HL-60 (cell line): ENCODE data around the gene ZAR1.

ENCODE experiments used
- DNase-seq, 2 experiments: peaks; one replicate each; pipeline ENCODE4 v3.0.0-alpha.2; 2010 to 2020; ENCODE audit warnings: low read depth in 1 of 2, low spot score in 1 of 2
- H3K27ac ChIP-seq: fragments of 250-450 bp; sonication (Bioruptor Pico); replicated peaks from 2 replicates; pipeline ENCODE4 v1.5.1; 2020; ENCODE audit warnings: mild to moderate bottlenecking, moderate library complexity
- H3K27me3 ChIP-seq: fragments of 250-450 bp; sonication (Bioruptor Pico); 2 replicates; pipeline ENCODE4 v1.5.1; 2021; ENCODE audit warnings: mild to moderate bottlenecking, moderate library complexity; ENCODE audit not compliant: insufficient read depth, poor library complexity, severe bottlenecking
- H3K4me3 ChIP-seq: replicated peaks from 2 replicates; pipeline ENCODE4 v1.5.1; 2011; ENCODE audit warnings: mild to moderate bottlenecking, control low read depth, low read length; ENCODE audit not compliant: insufficient read depth
- GABPA ChIP-seq: IDR thresholded peaks from 2 replicates; pipeline ENCODE4 v1.6.1; 2012; ENCODE audit warnings: low read depth
- POLR2AphosphoS5 ChIP-seq: IDR thresholded peaks from 2 replicates; pipeline ENCODE4 v1.6.1; 2012; ENCODE audit warnings: low read depth
- SPI1 ChIP-seq: IDR thresholded peaks from 2 replicates; pipeline ENCODE4 v1.6.1; 2012; ENCODE audit warnings: low read depth, mild to moderate bottlenecking, borderline replicate concordance
- TF ChIP-seq, protein P1 (sequence below): IDR thresholded peaks from one replicate; pipeline ENCODE4 v1.5.1; 2011; ENCODE audit warnings: low read length, control low read depth, inconsistent platforms; ENCODE audit not compliant: insufficient read depth
- TF ChIP-seq, protein P2 (sequence below): IDR thresholded peaks from 2 replicates; pipeline ENCODE4 v1.6.1; 2012; ENCODE audit warnings: low read depth; ENCODE audit not compliant: insufficient replicate concordance

ZAR1 gene

DNA sequence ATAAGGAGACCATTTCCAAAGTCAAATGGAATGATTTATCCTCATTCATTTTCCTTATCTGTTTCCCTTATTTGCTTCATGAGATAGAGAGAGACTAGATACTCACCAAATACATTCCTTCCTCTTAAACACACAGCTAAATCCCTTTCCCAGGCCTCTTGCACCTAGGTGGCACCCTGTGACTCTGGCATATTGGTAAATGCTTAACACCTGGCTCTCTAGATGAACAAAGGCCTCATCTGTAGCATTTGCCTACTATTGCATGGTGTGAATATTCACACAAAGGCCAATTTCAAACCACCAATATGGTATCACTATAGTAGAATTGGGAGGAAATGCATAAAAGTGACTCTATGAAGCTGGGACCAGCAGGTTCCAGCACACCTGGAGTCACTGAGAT lies 29.1 kb upstream of the ZAR1 start:
- Histone ChIP-seq H3K27me3 (no peaks in the 10 kb centered on the region), H3K4me3 (no peak overlapping the region), H3K27ac (no peak overlapping the region)
- DNase-seq: no peak
- TF ChIP-seq SPI1 (no peak), POLR2AphosphoS5 (no peak), GABPA (no peak)
- TF ChIP-seq, protein P1, sequence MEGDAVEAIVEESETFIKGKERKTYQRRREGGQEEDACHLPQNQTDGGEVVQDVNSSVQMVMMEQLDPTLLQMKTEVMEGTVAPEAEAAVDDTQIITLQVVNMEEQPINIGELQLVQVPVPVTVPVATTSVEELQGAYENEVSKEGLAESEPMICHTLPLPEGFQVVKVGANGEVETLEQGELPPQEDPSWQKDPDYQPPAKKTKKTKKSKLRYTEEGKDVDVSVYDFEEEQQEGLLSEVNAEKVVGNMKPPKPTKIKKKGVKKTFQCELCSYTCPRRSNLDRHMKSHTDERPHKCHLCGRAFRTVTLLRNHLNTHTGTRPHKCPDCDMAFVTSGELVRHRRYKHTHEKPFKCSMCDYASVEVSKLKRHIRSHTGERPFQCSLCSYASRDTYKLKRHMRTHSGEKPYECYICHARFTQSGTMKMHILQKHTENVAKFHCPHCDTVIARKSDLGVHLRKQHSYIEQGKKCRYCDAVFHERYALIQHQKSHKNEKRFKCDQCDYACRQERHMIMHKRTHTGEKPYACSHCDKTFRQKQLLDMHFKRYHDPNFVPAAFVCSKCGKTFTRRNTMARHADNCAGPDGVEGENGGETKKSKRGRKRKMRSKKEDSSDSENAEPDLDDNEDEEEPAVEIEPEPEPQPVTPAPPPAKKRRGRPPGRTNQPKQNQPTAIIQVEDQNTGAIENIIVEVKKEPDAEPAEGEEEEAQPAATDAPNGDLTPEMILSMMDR: no peak
- TF ChIP-seq, protein P2, sequence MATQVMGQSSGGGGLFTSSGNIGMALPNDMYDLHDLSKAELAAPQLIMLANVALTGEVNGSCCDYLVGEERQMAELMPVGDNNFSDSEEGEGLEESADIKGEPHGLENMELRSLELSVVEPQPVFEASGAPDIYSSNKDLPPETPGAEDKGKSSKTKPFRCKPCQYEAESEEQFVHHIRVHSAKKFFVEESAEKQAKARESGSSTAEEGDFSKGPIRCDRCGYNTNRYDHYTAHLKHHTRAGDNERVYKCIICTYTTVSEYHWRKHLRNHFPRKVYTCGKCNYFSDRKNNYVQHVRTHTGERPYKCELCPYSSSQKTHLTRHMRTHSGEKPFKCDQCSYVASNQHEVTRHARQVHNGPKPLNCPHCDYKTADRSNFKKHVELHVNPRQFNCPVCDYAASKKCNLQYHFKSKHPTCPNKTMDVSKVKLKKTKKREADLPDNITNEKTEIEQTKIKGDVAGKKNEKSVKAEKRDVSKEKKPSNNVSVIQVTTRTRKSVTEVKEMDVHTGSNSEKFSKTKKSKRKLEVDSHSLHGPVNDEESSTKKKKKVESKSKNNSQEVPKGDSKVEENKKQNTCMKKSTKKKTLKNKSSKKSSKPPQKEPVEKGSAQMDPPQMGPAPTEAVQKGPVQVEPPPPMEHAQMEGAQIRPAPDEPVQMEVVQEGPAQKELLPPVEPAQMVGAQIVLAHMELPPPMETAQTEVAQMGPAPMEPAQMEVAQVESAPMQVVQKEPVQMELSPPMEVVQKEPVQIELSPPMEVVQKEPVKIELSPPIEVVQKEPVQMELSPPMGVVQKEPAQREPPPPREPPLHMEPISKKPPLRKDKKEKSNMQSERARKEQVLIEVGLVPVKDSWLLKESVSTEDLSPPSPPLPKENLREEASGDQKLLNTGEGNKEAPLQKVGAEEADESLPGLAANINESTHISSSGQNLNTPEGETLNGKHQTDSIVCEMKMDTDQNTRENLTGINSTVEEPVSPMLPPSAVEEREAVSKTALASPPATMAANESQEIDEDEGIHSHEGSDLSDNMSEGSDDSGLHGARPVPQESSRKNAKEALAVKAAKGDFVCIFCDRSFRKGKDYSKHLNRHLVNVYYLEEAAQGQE: no peak

DNA sequence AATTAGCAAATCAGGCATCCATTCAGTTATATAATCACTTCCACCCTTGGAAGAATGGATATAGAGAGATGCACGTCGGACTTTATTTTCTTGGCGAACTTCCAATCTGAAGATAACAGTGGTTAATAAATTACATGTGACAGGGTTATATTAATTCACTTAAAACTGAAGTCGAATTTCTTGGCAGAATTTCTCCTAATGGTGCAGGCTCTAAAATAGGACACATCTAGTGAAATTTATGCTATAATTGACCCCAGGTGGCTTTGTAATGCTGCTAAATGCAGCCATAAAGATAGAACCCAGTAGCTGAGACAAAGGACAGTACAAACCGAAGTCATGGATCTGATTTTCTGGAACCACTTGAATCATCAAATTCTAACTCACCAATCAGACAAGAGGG lies 27.7 kb upstream of the ZAR1 start:
- no peak for DNase-seq
- H3K4me3 ChIP-seq: no peak overlapping the region
- H3K27me3 ChIP-seq: no peaks in the 10 kb centered on the region
- no peak overlapping the region for H3K27ac ChIP-seq
- TF ChIP-seq SPI1 (no peak), POLR2AphosphoS5 (no peak), GABPA (no peak)
- TF ChIP-seq, protein P1: no peak
- TF ChIP-seq, protein P2: no peak

DNA sequence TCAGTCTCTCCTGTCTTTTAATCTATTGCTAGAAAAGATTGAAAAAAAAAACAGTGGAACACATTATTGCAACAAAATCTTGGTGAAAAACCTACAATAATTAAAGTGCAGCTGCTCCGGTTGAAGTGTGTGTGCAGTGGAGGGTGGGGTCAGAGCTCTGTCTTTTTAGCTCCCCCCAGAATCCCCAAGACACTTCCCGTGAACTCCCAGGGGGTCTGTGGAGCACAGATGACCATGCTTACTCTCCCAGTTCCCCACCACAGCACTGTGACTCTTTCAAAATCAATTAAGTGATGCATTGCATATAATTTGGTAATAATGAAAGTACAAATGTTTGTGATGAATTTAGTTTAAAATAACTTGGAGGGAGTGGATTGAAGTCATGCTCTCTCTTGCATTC lies 22.6 kb upstream of the ZAR1 start:
- no peaks in the 10 kb centered on the region for H3K27me3 ChIP-seq
- H3K27ac ChIP-seq: no peak overlapping the region
- no peak for DNase-seq
- no peak overlapping the region for H3K4me3 ChIP-seq
- TF ChIP-seq, protein P2: no peak
- no peak for TF ChIP-seq SPI1

DNA sequence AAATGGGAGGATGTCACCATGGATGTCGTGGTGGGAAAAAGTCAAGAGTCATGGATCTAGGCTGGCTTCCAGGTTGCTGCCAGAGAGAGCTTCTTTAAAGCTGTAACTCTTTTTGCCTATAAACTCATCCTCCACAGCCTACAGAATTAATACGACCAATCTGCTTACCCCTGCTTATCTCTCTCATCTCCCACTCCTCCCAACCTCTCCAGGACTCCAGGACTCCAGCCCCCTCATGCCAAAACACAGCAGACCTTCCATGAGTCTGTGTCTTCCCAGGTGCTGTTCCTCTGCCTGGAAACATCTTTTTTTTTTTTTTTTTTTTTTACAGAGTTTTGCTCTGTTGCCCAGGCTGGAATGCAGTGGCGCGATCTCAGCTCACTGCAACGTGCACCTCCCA lies 22.2 kb upstream of the ZAR1 start:
- Histone ChIP-seq H3K27ac (no peak overlapping the region), H3K4me3 (no peak overlapping the region), H3K27me3 (no peaks in the 10 kb centered on the region)
- no peak for DNase-seq
- TF ChIP-seq, protein P1: no peak
- TF ChIP-seq GABPA: no peak
- TF ChIP-seq SPI1: no peak
- TF ChIP-seq POLR2AphosphoS5: no peak
- TF ChIP-seq, protein P2: no peak
